ENCODE measurements around the gene ECM2.

ECM2 gene

GRCh38 chr9:92500725-92501124 lies 35.1 kb downstream of the ECM2 start:
- Histone ChIP-seq H3K27me3 (ENCODE audit: insufficient read depth, low read length, poor library complexity) (no peaks in the 10 kb centered on the region), H3K4me1 (ENCODE audit: insufficient read depth, low read length) (no peaks in the 10 kb centered on the region), H4K20me1 (ENCODE audit: insufficient read depth, low read length) (no peaks in the 10 kb centered on the region), H3K27ac (ENCODE audit: low read length) (no peak overlapping the region), H3K4me3 (ENCODE audit: low read depth in 1 of 2, low read length in 2 of 2) (no peak overlapping the region), H2AFZ (ENCODE audit: low read depth, low read length) (no peak overlapping the region), H3K4me2 (ENCODE audit: insufficient read depth, low read length) (no peak overlapping the region), H3K79me2 (ENCODE audit: insufficient read depth, low read length) (no peaks in the 10 kb centered on the region), H3K9me3 (ENCODE audit: insufficient read depth, low read length, severe bottlenecking) (no peaks in the 10 kb centered on the region), H3K36me3 (ENCODE audit: insufficient read depth, low read length) (no peaks in the 10 kb centered on the region), H3K9ac (ENCODE audit: low read depth, low read length) (no peak overlapping the region)
- ATAC-seq (ENCODE audit: insufficient read depth, low read depth) (no peak), DNase-seq (no peak)
- TF ChIP-seq EZH2 (IDR thresholded peaks at IDR 0.05; ENCODE audit: borderline replicate concordance, low read depth, low read length, severe bottlenecking) (no peak), CTCF (IDR thresholded peaks at IDR 0.05; ENCODE audit: borderline replicate concordance, extremely low read depth, low read length, poor library complexity, severe bottlenecking) (no peak)

GRCh38 chr9:92499701-92500100 lies 36.1 kb downstream of the ECM2 start:
- TF ChIP-seq EZH2 (IDR thresholded peaks at IDR 0.05; ENCODE audit: borderline replicate concordance, low read depth, low read length, severe bottlenecking) (no peak), CTCF (IDR thresholded peaks at IDR 0.05; ENCODE audit: borderline replicate concordance, extremely low read depth, low read length, poor library complexity, severe bottlenecking) (no peak)
- ATAC-seq (ENCODE audit: insufficient read depth, low read depth): no peak
- H3K9ac ChIP-seq (ENCODE audit: low read depth, low read length): no peak overlapping the region

GRCh38 chr9:92496396-92497176 lies 39.2 kb downstream of the ECM2 start:
- Histone ChIP-seq H3K36me3 (ENCODE audit: insufficient read depth, low read length) (no peaks in the 10 kb centered on the region), H3K27ac (ENCODE audit: low read length) (no peak overlapping the region), H3K9me3 (ENCODE audit: insufficient read depth, low read length, severe bottlenecking) (no peaks in the 10 kb centered on the region), H3K9ac (ENCODE audit: low read depth, low read length) (no peak overlapping the region), H3K27me3 (ENCODE audit: insufficient read depth, low read length, poor library complexity) (no peaks in the 10 kb centered on the region), H3K4me2 (ENCODE audit: insufficient read depth, low read length) (no peak overlapping the region), H3K4me3 (ENCODE audit: low read depth in 1 of 2, low read length in 2 of 2) (no peak overlapping the region), H4K20me1 (ENCODE audit: insufficient read depth, low read length) (no peaks in the 10 kb centered on the region), H3K79me2 (ENCODE audit: insufficient read depth, low read length) (no peaks in the 10 kb centered on the region), H2AFZ (ENCODE audit: low read depth, low read length) (no peak overlapping the region), H3K4me1 (ENCODE audit: insufficient read depth, low read length) (no peaks in the 10 kb centered on the region)
- TF ChIP-seq EZH2 (IDR thresholded peaks at IDR 0.05; ENCODE audit: borderline replicate concordance, low read depth, low read length, severe bottlenecking): no peak
- no peak for TF ChIP-seq CTCF (IDR thresholded peaks at IDR 0.05; ENCODE audit: borderline replicate concordance, extremely low read depth, low read length, poor library complexity, severe bottlenecking)
- ATAC-seq (ENCODE audit: insufficient read depth, low read depth) (no peak), DNase-seq (no peak)

More at GRCh38 chr9:92499701-92500100, 36.1 kb downstream of the ECM2 start:
- Histone ChIP-seq H2AFZ (ENCODE audit: low read depth, low read length) (no peak overlapping the region), H4K20me1 (ENCODE audit: insufficient read depth, low read length) (no peaks in the 10 kb centered on the region), H3K79me2 (ENCODE audit: insufficient read depth, low read length) (no peaks in the 10 kb centered on the region), H3K27me3 (ENCODE audit: insufficient read depth, low read length, poor library complexity) (no peaks in the 10 kb centered on the region), H3K27ac (ENCODE audit: low read length) (no peak overlapping the region), H3K9me3 (ENCODE audit: insufficient read depth, low read length, severe bottlenecking) (no peaks in the 10 kb centered on the region), H3K4me3 (ENCODE audit: low read depth in 1 of 2, low read length in 2 of 2) (no peak overlapping the region), H3K4me2 (ENCODE audit: insufficient read depth, low read length) (no peak overlapping the region), H3K4me1 (ENCODE audit: insufficient read depth, low read length) (no peaks in the 10 kb centered on the region), H3K36me3 (ENCODE audit: insufficient read depth, low read length) (no peaks in the 10 kb centered on the region)
- DNase-seq: no peak
